Karpas-422 (cell line): ENCODE results near the gene DNAAF8. TPM values are rescaled to one million over a fixed set of nuclear protein-coding genes. Genes with fewer than 3 reads are reported as not detected.

Experiments used
- small RNA-seq: library from RNA; depleted of rRNA; stranded (forward); fragments of <200 nt; gene quantifications from one replicate; pipeline ENCODE3, GENCODE V24; 2014
- total RNA-seq: library from RNA; depleted of rRNA; stranded (reverse); fragments of >200 nt; shearing (Covaris generic); gene quantifications from 2 replicates; pipeline ENCODE4 v1.2.3, GENCODE V29; 2014; ENCODE audit warnings: low replicate concordance; rRNA removed

DNAAF8 gene
- total RNA-seq, 1 experiment from 2014 or later, result 0.22 TPM

Small RNAs within 50 kb of the gene (small RNA-seq; reads per million reads assigned to genes)
- gene RF00017, result not detected

Other genes with a start within 250 kb of the DNAAF8 start
- gene CDIP1, start 195.8 kb upstream of the DNAAF8 start, total RNA-seq, result not detected in 2 replicates
- gene C16orf96, start 178.2 kb upstream of the DNAAF8 start, total RNA-seq, result not detected in 2 replicates
- 10.0 and 30.6 TPM in 2 replicates for gene UBALD1, start 119.6 kb upstream of the DNAAF8 start, total RNA-seq
- gene MGRN1, start 109.7 kb upstream of the DNAAF8 start, total RNA-seq, result 16.8 and 23.0 TPM in 2 replicates
- gene NUDT16L1, start 41.0 kb upstream of the DNAAF8 start, total RNA-seq, result 24.0 and 53.9 TPM in 2 replicates
- 6.4 and 16.8 TPM in 2 replicates for gene ANKS3, start 266 bp upstream of the DNAAF8 start, total RNA-seq
- gene ZNF500, start 32.6 kb downstream of the DNAAF8 start, total RNA-seq, result 4.9 and 11.9 TPM in 2 replicates
- gene SEPTIN12, start 53.8 kb downstream of the DNAAF8 start, total RNA-seq, result not detected in 2 replicates
- gene SMIM22, start 60.8 kb downstream of the DNAAF8 start, total RNA-seq, result not detected in 2 replicates
- gene ROGDI, start 68.1 kb downstream of the DNAAF8 start, total RNA-seq, result 9.4 and 28.4 TPM in 2 replicates
- gene GLYR1, start 112.8 kb downstream of the DNAAF8 start, total RNA-seq, result 23.4 and 45.8 TPM in 2 replicates
- gene UBN1, start 112.9 kb downstream of the DNAAF8 start, total RNA-seq, result 21.7 and 27.3 TPM in 2 replicates
- gene PPL, start 202.6 kb downstream of the DNAAF8 start, total RNA-seq, result not detected in 2 replicates
- not detected in 2 replicates for gene SEC14L5, start 223.8 kb downstream of the DNAAF8 start, total RNA-seq